SK-N-SH treated with all-trans-retinoic acid at 6 μM for 48 hours (cell line): Measurements from ENCODE around the gene SEMA4B.

Experiments used
- ARNTL ChIP-seq: fragments of 450-650 bp; formaldehyde crosslinking; IDR thresholded peaks from 2 replicates; pipeline ENCODE4 v1.5.0; 2020; ENCODE audit warnings: low read depth, mild to moderate bottlenecking, moderate library complexity, borderline replicate concordance
- ESRRG ChIP-seq: fragments of 250-450 bp; sonication (Bioruptor Pico); IDR thresholded peaks from 2 replicates; pipeline ENCODE4 v1.6.1; 2021; ENCODE audit warnings: mild to moderate bottlenecking
- PATZ1 ChIP-seq: fragments of 250-450 bp; sonication (Bioruptor Pico); IDR thresholded peaks from 2 replicates; pipeline ENCODE4 v1.8.0; 2020; ENCODE audit warnings: mild to moderate bottlenecking, moderate library complexity, borderline replicate concordance
- POU6F1 ChIP-seq: fragments of 250-450 bp; sonication (Bioruptor Pico); IDR thresholded peaks from 2 replicates; pipeline ENCODE4 v1.8.0; 2021; ENCODE audit warnings: low read depth, mild to moderate bottlenecking, moderate library complexity, borderline replicate concordance
- PPARA ChIP-seq: fragments of 250-450 bp; sonication (Bioruptor Pico); IDR thresholded peaks from 2 replicates; pipeline ENCODE4 v1.5.0; 2020; ENCODE audit warnings: mild to moderate bottlenecking, borderline replicate concordance
- TCF4 ChIP-seq: fragments of 250-450 bp; sonication (Bioruptor Pico); IDR thresholded peaks from 2 replicates; pipeline ENCODE4 v1.8.0; 2021; ENCODE audit warnings: mild to moderate bottlenecking, moderate library complexity, borderline replicate concordance
- ZFP3 ChIP-seq: fragments of 250-450 bp; sonication (Bioruptor Pico); IDR thresholded peaks from 2 replicates; pipeline ENCODE4 v1.5.0; 2020; ENCODE audit warnings: mild to moderate bottlenecking, moderate library complexity
- ZFP30 ChIP-seq: fragments of 450-650 bp; formaldehyde crosslinking; IDR thresholded peaks from 2 replicates; pipeline ENCODE4 v1.5.0; 2022; ENCODE audit warnings: mild to moderate bottlenecking, moderate library complexity
- ZNF70 ChIP-seq: fragments of 450-650 bp; formaldehyde crosslinking; IDR thresholded peaks from 2 replicates; pipeline ENCODE4 v1.5.0; 2020; ENCODE audit warnings: mild to moderate bottlenecking, moderate library complexity

- no peak for TF ChIP-seq ZNF70 (CRISPR knock-in tag)
- TF ChIP-seq PATZ1 (CRISPR knock-in tag), result no peak
- no peak for TF ChIP-seq ESRRG
- TF ChIP-seq PPARA (CRISPR knock-in tag), result no peak
- TF ChIP-seq ZFP3 (CRISPR knock-in tag), result no peak
- no peak for TF ChIP-seq POU6F1 (CRISPR knock-in tag)
- TF ChIP-seq ARNTL, result no peak
- no peak for TF ChIP-seq ZFP30
- no peak for TF ChIP-seq TCF4 (CRISPR knock-in tag)
Observed at GRCh38 chr15:90191344-90191687, 9.8 kb upstream of the SEMA4B start.
